C4-2B (cell line): Measurements from ENCODE around the gene PCDHAC2.

Experiments used
- CTCF ChIP-seq: fragments of 450-650 bp; conservative IDR thresholded peaks from 2 replicates; pipeline ENCODE4 v1.5.1; 2017; ENCODE audit warnings: mild to moderate bottlenecking
- ZFX ChIP-seq: fragments of 450-650 bp; IDR thresholded peaks from 2 replicates; pipeline ENCODE4 v1.6.1; 2017

DNA sequence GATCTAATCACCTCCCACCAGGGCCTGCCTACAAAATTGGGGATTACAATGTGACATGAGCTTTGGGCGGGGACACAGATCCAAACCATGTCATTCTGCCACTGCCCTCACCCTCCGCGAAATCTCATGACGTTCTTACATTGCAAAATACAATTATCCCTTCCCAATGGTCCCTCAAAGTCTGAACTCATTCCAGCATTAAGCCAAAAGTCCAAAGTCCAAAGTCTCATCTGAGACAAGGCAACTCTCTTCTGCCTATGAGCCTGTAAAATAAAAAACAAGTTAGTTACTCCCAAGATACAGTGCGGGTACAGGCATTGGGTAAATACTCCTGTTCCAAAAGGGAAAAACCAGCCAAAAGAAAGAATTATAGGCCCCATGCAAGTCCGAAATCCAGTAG is 14.6 kb upstream of the PCDHAC2 start:
- TF ChIP-seq CTCF (no peak), ZFX (no peak)
